Activated CD8-positive, alpha-beta memory T cell treated with anti-CD3 and anti-CD28 coated beads for 1 hour (primary cell): ENCODE measurements around the gene SFXN3.

Experiments used
- DNase-seq, 2 donors: peaks; one replicate each; pipeline ENCODE4 v3.0.0-alpha.2; 2020; ENCODE audit warnings: low read depth in 1 of 2; ENCODE audit errors: extremely low read depth in 1 of 2

Gene SFXN3

GRCh38 chr10:100999742-101000126 lies 31.3 kb upstream of the SFXN3 start, which contains the start of gene LZTS2:
Gene LZTS2 (plus strand): TSS chr10:100999808. CDS start chr10:101002539, 2,731 bp downstream.
- DNase-seq = no peak

GRCh38 chr10:101000127-101000914 lies 30.7 kb upstream of the SFXN3 start:
- DNase-seq = no peak

- DNase-seq = no peak
Observed at GRCh38 chr10:101000915-101001658, 29.9 kb upstream of the SFXN3 start.

- DNase-seq = no peak
Observed at GRCh38 chr10:101001659-101002035, 29.4 kb upstream of the SFXN3 start.

GRCh38 chr10:101002456-101002855 lies 28.6 kb upstream of the SFXN3 start:
- DNase-seq = no peak

- no peak for DNase-seq
Observed at GRCh38 chr10:101003639-101004206, 27.3 kb upstream of the SFXN3 start.

- DNase-seq = no peak
Observed at GRCh38 chr10:101005361-101005760, 25.7 kb upstream of the SFXN3 start.

- DNase-seq = no peak
Observed at GRCh38 chr10:101005869-101006567, 25.0 kb upstream of the SFXN3 start.

- no peak for DNase-seq
Observed at GRCh38 chr10:101006593-101007098, 24.4 kb upstream of the SFXN3 start.

- no peak for DNase-seq
Observed at GRCh38 chr10:101007099-101007711, 23.8 kb upstream of the SFXN3 start.

GRCh38 chr10:101007915-101008822 lies 22.9 kb upstream of the SFXN3 start:
- DNase-seq = no peak

GRCh38 chr10:101008823-101009423 lies 22.1 kb upstream of the SFXN3 start:
- no peak for DNase-seq

GRCh38 chr10:101010329-101010728 lies 20.7 kb upstream of the SFXN3 start:
- DNase-seq = no peak

- no peak for DNase-seq
Observed at GRCh38 chr10:101011517-101012423, 19.3 kb upstream of the SFXN3 start.

- peak in 1 of 2 donors; percentile 60 for DNase-seq
Observed at GRCh38 chr10:101012525-101013364, 18.3 kb upstream of the SFXN3 start.

- DNase-seq = no peak
Observed at GRCh38 chr10:101013365-101013825, 17.6 kb upstream of the SFXN3 start.

GRCh38 chr10:101014230-101014884 lies 16.7 kb upstream of the SFXN3 start:
- peak in 1 of 2 donors; percentile 69 for DNase-seq
